ENCODE data around the gene TTL. TPM values are rescaled to one million over a fixed set of nuclear protein-coding genes. Genes with fewer than 3 reads are reported as not detected.

Gene TTL
- total RNA-seq, 1 experiment from 2014 or later = 58.9 TPM

DNA sequence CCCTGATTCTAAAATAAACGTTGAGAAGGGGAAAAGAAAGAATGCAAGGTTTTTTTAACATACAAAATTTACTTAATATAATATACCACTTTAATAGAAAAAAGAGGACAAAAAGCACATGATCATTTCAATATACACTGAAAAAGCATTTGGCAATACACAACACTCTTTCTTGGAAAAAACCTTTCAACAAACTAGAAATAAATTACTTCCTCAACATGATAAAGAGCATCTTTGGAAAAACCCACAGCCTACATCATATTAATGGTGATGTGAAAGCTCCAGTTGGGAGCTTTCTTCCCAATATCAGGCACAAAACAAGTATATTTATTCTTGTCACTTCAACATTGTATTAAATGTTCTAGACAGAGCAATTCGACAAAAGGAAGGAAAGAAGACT is 57.4 kb downstream of the TTL start:
- H3K9me3 ChIP-seq (ENCODE audit: control insufficient read depth, low read depth, low read length) = no peaks in the 10 kb centered on the region
- Mint-ChIP-seq H3K9me3 (no peaks in the 10 kb centered on the region), H3K27ac (no peak overlapping the region), H3K27me3 (ENCODE audit: low read depth) (no peaks in the 10 kb centered on the region; the same call in 1 of the 2 replicates), H3K36me3 (ENCODE audit: insufficient read depth in 1 of 3, low read depth in 3 of 3) (no peaks in the 10 kb centered on the region), H3K4me3 (no peak overlapping the region), H3K4me1 (peaks cover 5 to 6% of the 10 kb centered on the region in 2 experiments; a peak in 3 of 4 replicates)
- H3K27me3 ChIP-seq (ENCODE audit: insufficient read depth, low read length) = no peaks in the 10 kb centered on the region
- H3T11ph ChIP-seq (ENCODE audit: low read length) = no peak overlapping the region
- H2BK5ac ChIP-seq (ENCODE audit: insufficient read length, low read length) = no peak overlapping the region
- WGBS (ENCODE audit: extremely low coverage, insufficient read length, low lambda C conversion rate) = no CpG with 5 or more reads among the region's 2 CpGs
- H3K79me1 ChIP-seq (ENCODE audit: insufficient read depth, low read depth, low read length, poor library complexity, severe bottlenecking) = no peaks in the 10 kb centered on the region
- no peak overlapping the region for H3K27ac ChIP-seq (ENCODE audit: insufficient read length, low read depth, low read length)
- H2BK12ac ChIP-seq (ENCODE audit: insufficient read length, low read depth, low read length) = no peak overlapping the region
- H3K23me2 ChIP-seq (ENCODE audit: insufficient read length, low read depth, low read length, poor library complexity, severe bottlenecking) = peaks cover 8% of the 10 kb centered on the region
- peaks cover 15% of the 10 kb centered on the region for H3K79me2 ChIP-seq (ENCODE audit: insufficient read depth, low read length)
- H3K56ac ChIP-seq (ENCODE audit: insufficient read length, low read depth, low read length) = no peak overlapping the region
- no peak overlapping the region for H2BK15ac ChIP-seq (ENCODE audit: low read depth, low read length)
- H3K4me2 ChIP-seq (ENCODE audit: insufficient read depth, insufficient read length, low read length) = no peak overlapping the region
- H2BK120ac ChIP-seq (ENCODE audit: low read depth, low read length, poor library complexity, severe bottlenecking) = no peak overlapping the region
- no peak for DNase-seq
- H3K4ac ChIP-seq (ENCODE audit: low read depth, low read length) = no peak overlapping the region
- no peak overlapping the region for H3K9ac ChIP-seq (ENCODE audit: extremely low read depth, insufficient read length, low read length)
- TF ChIP-seq, protein P1, sequence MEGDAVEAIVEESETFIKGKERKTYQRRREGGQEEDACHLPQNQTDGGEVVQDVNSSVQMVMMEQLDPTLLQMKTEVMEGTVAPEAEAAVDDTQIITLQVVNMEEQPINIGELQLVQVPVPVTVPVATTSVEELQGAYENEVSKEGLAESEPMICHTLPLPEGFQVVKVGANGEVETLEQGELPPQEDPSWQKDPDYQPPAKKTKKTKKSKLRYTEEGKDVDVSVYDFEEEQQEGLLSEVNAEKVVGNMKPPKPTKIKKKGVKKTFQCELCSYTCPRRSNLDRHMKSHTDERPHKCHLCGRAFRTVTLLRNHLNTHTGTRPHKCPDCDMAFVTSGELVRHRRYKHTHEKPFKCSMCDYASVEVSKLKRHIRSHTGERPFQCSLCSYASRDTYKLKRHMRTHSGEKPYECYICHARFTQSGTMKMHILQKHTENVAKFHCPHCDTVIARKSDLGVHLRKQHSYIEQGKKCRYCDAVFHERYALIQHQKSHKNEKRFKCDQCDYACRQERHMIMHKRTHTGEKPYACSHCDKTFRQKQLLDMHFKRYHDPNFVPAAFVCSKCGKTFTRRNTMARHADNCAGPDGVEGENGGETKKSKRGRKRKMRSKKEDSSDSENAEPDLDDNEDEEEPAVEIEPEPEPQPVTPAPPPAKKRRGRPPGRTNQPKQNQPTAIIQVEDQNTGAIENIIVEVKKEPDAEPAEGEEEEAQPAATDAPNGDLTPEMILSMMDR (conservative IDR thresholded peaks at IDR 0.05) = no peak
- H3K14ac ChIP-seq (ENCODE audit: insufficient read depth, low read length) = no peak overlapping the region
- H3K18ac ChIP-seq (ENCODE audit: insufficient read length, low read depth, low read length) = no peak overlapping the region
- no peak overlapping the region for H4K5ac ChIP-seq (ENCODE audit: insufficient read length, low read depth, low read length)
- no peak overlapping the region for H2AK5ac ChIP-seq (ENCODE audit: insufficient read length, low read length)
- H4K8ac ChIP-seq (replicated peaks; ENCODE audit: insufficient read length, low read depth, low read length) = no peak overlapping the region
- no peak overlapping the region for H2BK20ac ChIP-seq (ENCODE audit: low read depth, low read length, poor library complexity, severe bottlenecking)
- H3K23ac ChIP-seq (ENCODE audit: insufficient read length, low read depth, low read length) = no peak overlapping the region
- H4K91ac ChIP-seq (ENCODE audit: insufficient read length, low read depth, low read length) = no peak overlapping the region
- no peaks in the 10 kb centered on the region for H3K4me1 ChIP-seq (ENCODE audit: insufficient read depth, low read length)
- no peak overlapping the region for H2AFZ ChIP-seq (ENCODE audit: low read length)
- no peaks in the 10 kb centered on the region for H4K20me1 ChIP-seq (ENCODE audit: control insufficient read depth, insufficient read depth, insufficient read length)

Data from H9 (cell line).